ENCODE measurements around the gene PHYKPL. TPM values are rescaled to one million over a fixed set of nuclear protein-coding genes. Genes with fewer than 3 reads are reported as not detected.

Gene PHYKPL
- total and polyA plus RNA-seq, 8 donors, result 71.9 to 155 (median 133) TPM

DNA sequence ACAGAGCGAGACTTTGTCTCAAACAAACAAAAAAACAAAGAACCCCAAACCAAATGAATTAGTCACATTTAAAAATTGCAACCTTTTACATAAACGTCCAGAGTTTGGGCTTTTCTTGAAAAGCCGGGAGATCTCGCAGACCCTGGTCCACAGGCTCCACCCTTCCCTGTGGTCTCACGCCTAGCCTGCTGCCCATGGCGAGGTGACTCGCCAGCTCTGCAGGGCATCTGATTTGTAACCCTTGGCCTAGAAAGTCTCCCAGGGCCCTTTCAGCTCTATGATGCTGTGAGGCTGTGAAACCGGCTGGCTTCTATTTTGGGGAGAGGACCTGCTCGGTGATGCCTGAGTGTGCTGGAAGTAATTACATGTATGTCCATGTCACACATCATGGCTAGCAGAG lies 44.7 kb upstream of the PHYKPL start:
- no peaks in the 10 kb centered on the region for H3K36me3 ChIP-seq
- no peak overlapping the region for H3K27ac ChIP-seq
- ATAC-seq, result no peak
- H3K4me1 ChIP-seq, result peaks cover 0 to 8% of the 10 kb centered on the region in 2 donors
- H3K27me3 ChIP-seq, result peaks cover 0 to 20% of the 10 kb centered on the region in 2 donors
- peaks cover 0 to 4% of the 10 kb centered on the region in 2 donors for H3K9me3 ChIP-seq
- DNase-seq, result peak in 1 of 4 donors; percentile 26
- no peak overlapping the region for H3K4me3 ChIP-seq
- intact Hi-C loops (cut with DNase I), result loop anchor here in 1 of 2 donors (5.0 to 10.0 kb wide), 2 partner anchors 275 to 307 kb away; no protein-coding TSS in a partner anchor
- TF ChIP-seq, protein P1, sequence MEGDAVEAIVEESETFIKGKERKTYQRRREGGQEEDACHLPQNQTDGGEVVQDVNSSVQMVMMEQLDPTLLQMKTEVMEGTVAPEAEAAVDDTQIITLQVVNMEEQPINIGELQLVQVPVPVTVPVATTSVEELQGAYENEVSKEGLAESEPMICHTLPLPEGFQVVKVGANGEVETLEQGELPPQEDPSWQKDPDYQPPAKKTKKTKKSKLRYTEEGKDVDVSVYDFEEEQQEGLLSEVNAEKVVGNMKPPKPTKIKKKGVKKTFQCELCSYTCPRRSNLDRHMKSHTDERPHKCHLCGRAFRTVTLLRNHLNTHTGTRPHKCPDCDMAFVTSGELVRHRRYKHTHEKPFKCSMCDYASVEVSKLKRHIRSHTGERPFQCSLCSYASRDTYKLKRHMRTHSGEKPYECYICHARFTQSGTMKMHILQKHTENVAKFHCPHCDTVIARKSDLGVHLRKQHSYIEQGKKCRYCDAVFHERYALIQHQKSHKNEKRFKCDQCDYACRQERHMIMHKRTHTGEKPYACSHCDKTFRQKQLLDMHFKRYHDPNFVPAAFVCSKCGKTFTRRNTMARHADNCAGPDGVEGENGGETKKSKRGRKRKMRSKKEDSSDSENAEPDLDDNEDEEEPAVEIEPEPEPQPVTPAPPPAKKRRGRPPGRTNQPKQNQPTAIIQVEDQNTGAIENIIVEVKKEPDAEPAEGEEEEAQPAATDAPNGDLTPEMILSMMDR (IDR thresholded peaks at IDR 0.05), result no peak

DNA sequence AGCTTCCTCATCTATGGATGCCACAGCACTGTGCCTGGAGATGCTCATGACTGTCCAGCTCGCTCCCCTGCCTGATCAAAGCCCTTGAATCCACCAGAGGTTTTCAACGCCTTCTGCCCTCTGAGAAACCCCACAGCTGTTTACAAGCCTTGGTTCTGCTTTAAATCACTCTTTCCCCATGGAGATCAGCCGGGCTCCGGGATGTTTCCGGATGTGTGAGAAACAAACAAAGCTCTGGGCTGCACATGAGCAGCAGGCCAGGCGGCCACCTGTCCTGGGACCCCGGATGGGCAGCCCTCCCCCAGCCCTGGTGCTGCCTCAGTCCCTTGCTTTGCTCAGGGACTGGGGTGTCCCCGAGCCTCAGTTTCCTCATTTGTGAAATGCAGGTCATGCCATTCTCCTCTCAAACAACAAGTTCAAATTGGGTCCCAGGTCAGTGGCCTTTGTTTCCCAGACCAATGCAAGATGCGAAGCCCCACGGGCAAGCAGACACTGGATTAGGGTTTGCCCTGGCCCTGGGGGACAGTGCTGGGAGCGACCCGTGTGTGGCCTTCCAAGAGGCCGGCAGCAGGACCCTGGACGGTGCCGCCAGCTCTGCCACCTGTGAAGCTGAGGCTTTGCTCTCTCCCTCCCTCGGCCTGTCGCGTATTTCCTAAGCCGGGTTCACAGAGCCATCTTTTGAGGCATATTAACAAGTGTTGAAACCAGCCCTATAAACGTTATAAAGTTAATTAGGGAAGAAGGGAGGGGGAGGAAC lies 42.4 kb upstream of the PHYKPL start:
- peak in 1 of 4 donors; percentile 62 for DNase-seq

DNA sequence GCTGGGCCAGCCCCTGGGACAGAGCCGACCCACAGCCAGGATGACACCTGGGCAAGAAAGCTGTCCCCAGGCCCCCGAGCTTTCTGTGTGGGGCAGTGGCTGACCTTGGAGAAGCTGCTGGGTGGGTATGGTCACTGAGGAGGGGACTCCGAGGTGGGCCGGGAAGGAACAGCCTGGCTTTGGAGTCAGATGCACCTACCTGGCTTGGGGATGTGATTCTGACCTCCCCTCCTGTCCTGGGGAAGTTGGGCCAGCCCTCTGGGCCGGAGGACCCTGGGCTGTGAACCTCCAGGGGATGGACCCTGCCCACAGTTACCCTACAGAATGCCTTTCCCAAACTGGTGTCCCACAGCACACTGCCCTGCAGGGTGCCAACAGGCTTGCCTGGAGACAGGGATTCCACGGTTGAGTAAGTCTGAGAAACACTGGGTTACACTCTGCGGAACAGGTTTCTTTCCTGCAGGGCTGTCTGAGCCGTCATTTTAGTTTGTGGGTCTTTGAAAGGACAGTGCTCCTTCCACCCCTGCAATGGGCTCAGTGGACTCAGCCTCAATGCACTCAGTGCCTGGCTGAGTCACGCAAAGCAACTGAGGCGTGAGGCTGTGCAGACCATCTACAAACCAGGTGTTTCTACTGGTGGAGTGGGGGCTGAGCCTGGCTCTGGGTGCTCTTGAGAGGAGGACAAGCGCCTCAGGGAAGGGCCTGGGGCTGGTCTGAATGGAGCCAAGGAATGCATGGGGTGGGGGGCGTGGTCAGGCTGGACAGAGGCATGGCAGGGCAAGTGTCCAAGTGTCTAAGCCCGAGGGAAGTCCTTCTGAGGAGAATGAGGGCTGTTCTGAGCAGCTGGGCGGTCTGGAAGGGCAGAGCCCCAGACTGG lies 41.3 kb upstream of the PHYKPL start:
- Histone ChIP-seq H3K27me3 (peaks cover 0 to 13% of the 10 kb centered on the region in 2 donors), H3K27ac (no peak overlapping the region), H3K9me3 (peaks cover 0 to 4% of the 10 kb centered on the region in 2 donors), H3K4me3 (no peak overlapping the region), H3K36me3 (no peaks in the 10 kb centered on the region), H3K4me1 (no peaks in the 10 kb centered on the region)
- ATAC-seq (peak; percentile 90), DNase-seq (peak in 2 of 4 donors; percentile 72 to 81)
- TF ChIP-seq, protein P1 (IDR thresholded peaks at IDR 0.05), result no peak
- intact Hi-C loops (cut with DNase I), result loop anchor here in 1 of 2 donors (10.0 kb wide), 1 partner anchor 311 kb away; no protein-coding TSS in a partner anchor

More for the DNA sequence above, 42.4 kb upstream of the PHYKPL start:
- TF ChIP-seq, protein P1 (IDR thresholded peaks at IDR 0.05), result no peak
- no peak for ATAC-seq
- H3K4me1 ChIP-seq, result peaks cover 0 to 5% of the 10 kb centered on the region in 2 donors
- peaks cover 0 to 4% of the 10 kb centered on the region in 2 donors for H3K9me3 ChIP-seq
- intact Hi-C loops (cut with DNase I), result loop anchor here in 1 of 2 donors (5.0 to 10.0 kb wide), 2 partner anchors 277 to 310 kb away; no protein-coding TSS in a partner anchor
- H3K4me3 ChIP-seq, result no peak overlapping the region
- peaks cover 0 to 20% of the 10 kb centered on the region in 2 donors for H3K27me3 ChIP-seq
- H3K36me3 ChIP-seq, result no peaks in the 10 kb centered on the region
- no peak overlapping the region for H3K27ac ChIP-seq

DNA sequence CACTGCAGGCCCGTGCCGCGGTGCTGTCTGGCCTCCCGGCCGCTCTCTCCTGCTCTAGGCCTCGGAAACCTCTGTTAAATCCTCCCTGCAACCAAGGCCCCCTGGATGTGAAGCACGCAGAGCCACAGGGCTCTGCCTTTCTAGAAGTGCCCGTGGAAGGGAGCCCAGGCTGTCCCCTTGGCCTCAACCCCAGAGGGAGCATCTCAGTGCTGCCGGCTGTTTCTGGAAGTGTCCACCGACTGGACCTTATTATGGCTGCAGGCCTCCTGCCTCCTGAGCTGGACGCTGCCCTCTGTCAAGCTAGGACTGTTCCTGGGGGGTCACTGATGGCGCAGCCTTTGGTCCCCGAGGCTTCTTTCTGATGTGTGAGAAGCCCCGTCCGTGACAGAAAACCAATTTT lies 40.4 kb upstream of the PHYKPL start:
- no peak overlapping the region for H3K27ac ChIP-seq
- H3K4me3 ChIP-seq, result no peak overlapping the region
- DNase-seq (no peak), ATAC-seq (no peak)
- H3K36me3 ChIP-seq, result no peaks in the 10 kb centered on the region
- intact Hi-C loops (cut with DNase I), result loop anchor here in 1 of 2 donors (10.0 kb wide), 1 partner anchor 312 kb away; no protein-coding TSS in a partner anchor
- H3K27me3 ChIP-seq, result peaks cover 0 to 4% of the 10 kb centered on the region in 2 donors
- TF ChIP-seq, protein P1 (IDR thresholded peaks at IDR 0.05), result no peak
- H3K9me3 ChIP-seq, result peaks cover 0 to 4% of the 10 kb centered on the region in 2 donors
- no peaks in the 10 kb centered on the region for H3K4me1 ChIP-seq
